Adrenal gland (tissue), 5 donors: ENCODE measurements around the gene TMCO2.

Source experiments
- CTCF ChIP-seq, 6 experiments: fragments of 450-650 bp in 4 of 6; fragments of 200-600 bp in 2 of 6; sonication (generic) in 1 of 6; IDR thresholded peaks; 1 replicate in 5 of 6; 2 replicates in 1 of 6; pipeline versions ENCODE4 v1.5.1 to v1.8.0; 2016 to 2021; ENCODE audit warnings: antibody characterized with exemption in 6 of 6, mild to moderate bottlenecking in 2 of 6, moderate library complexity in 1 of 6
- POLR2A ChIP-seq, 2 donors: fragments of 450-650 bp; IDR thresholded peaks; one replicate each; pipeline ENCODE4 v1.6.1; 2017; ENCODE audit warnings: antibody characterized with exemption in 2 of 2, mild to moderate bottlenecking in 2 of 2, moderate library complexity in 1 of 2
- donor health status: DM: no; HTN: no; CAD: no.

DNA sequence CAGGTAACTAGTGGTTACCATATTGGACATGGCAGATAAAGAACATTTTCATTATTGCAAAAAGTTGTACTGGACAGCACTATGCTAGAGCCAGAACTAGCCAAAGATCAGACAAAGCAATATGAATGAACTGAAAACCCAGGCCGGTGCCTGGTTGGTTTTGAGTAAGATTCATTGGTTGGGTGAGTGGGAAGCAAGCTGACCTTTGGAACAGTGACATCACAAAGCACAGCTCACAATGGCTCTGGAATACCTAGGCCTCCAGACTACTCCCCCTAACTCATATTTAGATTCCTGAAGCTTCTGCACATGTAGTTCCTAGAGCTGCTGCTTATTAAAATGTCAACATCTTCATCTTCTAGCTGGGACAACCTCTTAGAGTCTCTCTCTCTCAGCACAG is at the start of gene TMCO2:
- TF ChIP-seq CTCF (IDR thresholded peaks at IDR 0.05) (no peak), POLR2A (IDR thresholded peaks at IDR 0.05) (no peak)
